Kidney (tissue), 14 donors: ENCODE measurements around the gene CDH13. TPM values are rescaled to one million over a fixed set of nuclear protein-coding genes. Genes with fewer than 3 reads are reported as not detected.

Experiments used
- DNase-seq, 5 donors: peaks; one replicate each; pipeline ENCODE4 v3.0.0-alpha.2; 2013 to 2020
- FAIRE-seq: peaks from 2 replicates; lab custom pipeline; 2012; peaks lifted over from hg19 to GRCh38; lab: Jason Lieb, UNC
- H3K27ac ChIP-seq, 2 donors: one replicate each; pipeline ENCODE4 v1.7.0; 2013; ENCODE audit warnings: low read depth in 2 of 2, low read length in 2 of 2, inconsistent platforms in 1 of 2
- H3K27me3 ChIP-seq: one replicate; pipeline ENCODE4 v1.7.1; 2013; ENCODE audit warnings: low read length, inconsistent platforms; ENCODE audit not compliant: control insufficient read depth, insufficient read depth
- H3K36me3 ChIP-seq, 3 donors: one replicate each; pipeline versions ENCODE4 v1.7.0 to v1.7.1; 2013; ENCODE audit warnings: low read length in 3 of 3, control low read depth in 1 of 3, inconsistent platforms in 1 of 3; ENCODE audit not compliant: insufficient read depth in 3 of 3, control insufficient read depth in 2 of 3
- H3K4me1 ChIP-seq, 3 donors: one replicate each; pipeline versions ENCODE4 v1.7.0 to v1.7.1; 2013; ENCODE audit warnings: low read length in 3 of 3, inconsistent platforms in 1 of 3, low read depth in 1 of 3; ENCODE audit not compliant: control insufficient read depth in 2 of 3, insufficient read depth in 2 of 3
- H3K4me3 ChIP-seq, 3 donors: one replicate each; pipeline versions ENCODE4 v1.7.0 to v1.8.1; 2013; ENCODE audit warnings: low read length in 3 of 3, control low read depth in 1 of 3, inconsistent platforms in 1 of 3
- H3K9ac ChIP-seq, 3 donors: one replicate each; pipeline versions ENCODE4 v1.7.0 to v1.7.1; 2013; ENCODE audit warnings: low read length in 3 of 3, control low read depth in 1 of 3, inconsistent platforms in 1 of 3
- H3K9me3 ChIP-seq, 3 donors: one replicate each; pipeline versions ENCODE4 v1.7.0 to v1.7.1; 2013; ENCODE audit warnings: low read length in 3 of 3, control low read depth in 1 of 3, inconsistent platforms in 1 of 3; ENCODE audit not compliant: control insufficient read depth in 2 of 3, insufficient read depth in 1 of 3
- CTCF ChIP-seq: IDR thresholded peaks from 3 replicates; pipeline ENCODE4 v1.5.1; 2012; ENCODE audit warnings: mild to moderate bottlenecking, moderate library complexity, borderline replicate concordance; ENCODE audit not compliant: insufficient read depth; ENCODE audit errors: extremely low read depth
- intact Hi-C: fragments of 100-400 bp; cut with DNase I; formaldehyde crosslinking; loops from one replicate; pipeline ENCODE4 v1.11.1; 2022
- polyA plus RNA-seq: library from polyadenylated mRNA; stranded (reverse); fragments of 350-450 nt; fragmentation: Illumina TruSeq; extraction: RNeasy Lipid Tissue Mini Kit (QIAGEN cat#74804); gene quantifications from one replicate; pipeline ENCODE4 v1.2.3, GENCODE V29; 2014; ENCODE audit warnings: low read depth, low replicate concordance; ENCODE audit not compliant: insufficient read depth
- total RNA-seq: library from RNA; stranded (reverse); fragmentation: NEBNext Ultra II Directional; extraction: Animal tissue kit (Norgen Biotek cat#: 25700); gene quantifications from one replicate; pipeline ENCODE4 v1.2.1, GENCODE V29; 2021
- donor health status: control.
- donor health status: control.
- donor health status: control.
- donor health status: control.
- donor health status: control.
- donor health status: DM: yes; HTN: yes; CAD: no.
- donor health status: Normal renal cell carcinoma (clear cell type).

CDH13 gene
- total and polyA plus RNA-seq, 2 donors from 2014 or later: 4.8 to 13.8 TPM

GRCh38 chr16:83810901-83811300 lies 1184.1 kb downstream of the CDH13 start:
- no peak for TF ChIP-seq CTCF
- intact Hi-C loops: loop anchor here (5.0 kb wide), 1 partner anchor 124 kb away; no protein-coding TSS in a partner anchor
- FAIRE-seq (no peak), DNase-seq (no peak)
- Histone ChIP-seq H3K27ac (no peak overlapping the region), H3K9me3 (no peaks in the 10 kb centered on the region), H3K36me3 (peaks cover 2 to 14% (median 2%) of the 10 kb centered on the region in 3 donors), H3K4me1 (peaks cover 0 to 12% (median 9%) of the 10 kb centered on the region in 3 donors), H3K4me3 (no peak overlapping the region), H3K27me3 (no peaks in the 10 kb centered on the region), H3K9ac (no peak overlapping the region)

- intact Hi-C loops: loop anchor here (5.0 kb wide), 1 partner anchor 127 kb away; no protein-coding TSS in a partner anchor
- Histone ChIP-seq H3K36me3 (peaks cover 0 to 14% (median 2%) of the 10 kb centered on the region in 3 donors), H3K4me3 (no peak overlapping the region), H3K9ac (no peak overlapping the region), H3K4me1 (peaks cover 0 to 9% (median 5%) of the 10 kb centered on the region in 3 donors), H3K9me3 (no peaks in the 10 kb centered on the region), H3K27me3 (no peaks in the 10 kb centered on the region), H3K27ac (no peak overlapping the region)
- FAIRE-seq: no peak
- TF ChIP-seq CTCF: no peak
- DNase-seq: peak in 3 of 5 donors; percentile 31 to 79 (median 78)
These were observed 1187.3 kb downstream of the CDH13 start for GRCh38 chr16:83813823-83814658.

- Histone ChIP-seq H3K4me3 (no peak overlapping the region), H3K27ac (no peak overlapping the region), H3K36me3 (peaks cover 0 to 14% (median 2%) of the 10 kb centered on the region in 3 donors), H3K27me3 (no peaks in the 10 kb centered on the region), H3K9me3 (no peaks in the 10 kb centered on the region), H3K4me1 (peaks cover 0 to 8% (median 4%) of the 10 kb centered on the region in 3 donors), H3K9ac (no peak overlapping the region)
- DNase-seq (no peak), FAIRE-seq (no peak)
- no peak for TF ChIP-seq CTCF
- intact Hi-C loops: loop anchor here (5.0 kb wide), 1 partner anchor 127 kb away; no protein-coding TSS in a partner anchor
These were observed 1187.9 kb downstream of the CDH13 start for GRCh38 chr16:83814659-83814985.
